HEK293 (cell line): ENCODE measurements around the gene SRRM1.
"Not testable (repeated sequence)": the region's sequence is repeated elsewhere in the genome, so short reads cannot be mapped to it uniquely, and the experiment has no call there.

Experiments used
- CTCF ChIA-PET: fragments of 350-600 bp; formaldehyde crosslinking; extraction: SDS; loops from one replicate; lab custom pipeline; 2021; ENCODE audit warnings: antibody characterized with exemption; lab: Yijun Ruan, JAX
- POLR2A ChIA-PET: fragments of 300-600 bp; formaldehyde crosslinking; extraction: SDS; loops from one replicate; lab custom pipeline; 2020; ENCODE audit warnings: antibody characterized with exemption, inconsistent platforms; lab: Yijun Ruan, JAX
- H3K27ac ChIP-seq: fragments of 200-500 bp; sonication (Bioruptor generic); 2 replicates; pipeline ENCODE4 v1.5.1; 2014; ENCODE audit warnings: low read depth, low read length, control low read depth, inconsistent platforms; ENCODE audit errors: extremely low read depth
- H3K36me3 ChIP-seq, 2 experiments: fragments of 200-500 bp in 1 of 2; sonication (Bioruptor generic) in 1 of 2; 1 replicate in 1 of 2; 2 replicates in 1 of 2; pipeline ENCODE4 v1.5.1; 2014 to 2017; ENCODE audit warnings: inconsistent platforms in 2 of 2, low read length in 2 of 2; ENCODE audit not compliant: control insufficient read depth in 2 of 2, insufficient read depth in 1 of 2
- H3K4me1 ChIP-seq: fragments of 200-500 bp; sonication (Bioruptor generic); 2 replicates; pipeline ENCODE4 v1.5.1; 2014; ENCODE audit warnings: mild to moderate bottlenecking, low read length, inconsistent platforms; ENCODE audit not compliant: control insufficient read depth, insufficient read depth
- H3K4me3 ChIP-seq: 2 replicates; pipeline ENCODE4 v1.5.1; 2011; ENCODE audit warnings: low read depth, mild to moderate bottlenecking, control low read depth, low read length, moderate library complexity
- H3K9me3 ChIP-seq: fragments of 200-500 bp; sonication (Bioruptor generic); 2 replicates; pipeline ENCODE4 v1.5.1; 2014; ENCODE audit warnings: low read depth, low read length, inconsistent platforms; ENCODE audit not compliant: control insufficient read depth, insufficient read depth
- FEZF1 ChIP-seq: fragments of 450-650 bp; formaldehyde crosslinking; IDR thresholded peaks from 2 replicates; pipeline ENCODE4 v1.5.1; 2016; ENCODE audit warnings: missing biosample characterization, missing genetic modification characterization
- GLI4 ChIP-seq: fragments of 450-650 bp; formaldehyde crosslinking; IDR thresholded peaks from 2 replicates; pipeline ENCODE4 v1.5.1; 2016; ENCODE audit warnings: missing biosample characterization, missing genetic modification characterization
- KLF1 ChIP-seq: fragments of 450-650 bp; formaldehyde crosslinking; IDR thresholded peaks from 2 replicates; pipeline ENCODE4 v1.5.1; 2016; ENCODE audit warnings: missing biosample characterization, missing genetic modification characterization
- TRIM28 ChIP-seq: IDR thresholded peaks from 2 replicates; pipeline ENCODE4 v1.6.1; 2011; ENCODE audit warnings: low read length, control low read depth, borderline replicate concordance
- ZBTB48 ChIP-seq: fragments of 450-650 bp; formaldehyde crosslinking; IDR thresholded peaks from 2 replicates; pipeline ENCODE4 v1.5.1; 2016; ENCODE audit warnings: missing biosample characterization, missing genetic modification characterization
- ZIC2 ChIP-seq: fragments of 450-650 bp; formaldehyde crosslinking; IDR thresholded peaks from 2 replicates; pipeline ENCODE4 v1.5.1; 2016; ENCODE audit warnings: missing biosample characterization, missing genetic modification characterization
- ZNF133 ChIP-seq: fragments of 450-650 bp; formaldehyde crosslinking; IDR thresholded peaks from 2 replicates; pipeline ENCODE4 v1.5.1; 2016; ENCODE audit warnings: missing biosample characterization, missing genetic modification characterization
- ZNF16 ChIP-seq: fragments of 450-650 bp; formaldehyde crosslinking; IDR thresholded peaks from 2 replicates; pipeline ENCODE4 v1.5.1; 2016; ENCODE audit warnings: low read depth, missing biosample characterization, missing genetic modification characterization
- ZNF223 ChIP-seq: fragments of 450-650 bp; formaldehyde crosslinking; IDR thresholded peaks from 2 replicates; pipeline ENCODE4 v1.5.1; 2016; ENCODE audit warnings: missing biosample characterization, missing genetic modification characterization
- ZNF391 ChIP-seq: fragments of 450-650 bp; formaldehyde crosslinking; IDR thresholded peaks from 2 replicates; pipeline ENCODE4 v1.5.1; 2016; ENCODE audit warnings: low read depth, missing biosample characterization, missing genetic modification characterization, borderline replicate concordance
- ZNF76 ChIP-seq: fragments of 450-650 bp; formaldehyde crosslinking; IDR thresholded peaks from 2 replicates; pipeline ENCODE4; 2016; ENCODE audit warnings: low read depth, missing biosample characterization, missing genetic modification characterization, borderline replicate concordance
- ZSCAN23 ChIP-seq: fragments of 450-650 bp; formaldehyde crosslinking; IDR thresholded peaks from 2 replicates; pipeline ENCODE4 v1.5.1; 2016; ENCODE audit warnings: missing biosample characterization, missing genetic modification characterization
- TF ChIP-seq, protein P1 (sequence below): fragments of 450-650 bp; formaldehyde crosslinking; IDR thresholded peaks from 2 replicates; pipeline ENCODE4 v1.5.1; 2016; ENCODE audit warnings: missing biosample characterization, missing genetic modification characterization
- TF ChIP-seq, protein P2 (sequence below): fragments of 450-650 bp; formaldehyde crosslinking; IDR thresholded peaks from 2 replicates; pipeline ENCODE4 v1.5.1; 2016; ENCODE audit warnings: missing biosample characterization, missing genetic modification characterization
- TF ChIP-seq, protein P3 (sequence below): fragments of 450-650 bp; formaldehyde crosslinking; IDR thresholded peaks from 2 replicates; pipeline ENCODE4 v1.5.1; 2017; ENCODE audit warnings: missing biosample characterization, missing genetic modification characterization
- TF ChIP-seq, protein P4 (sequence below): sonication (generic); formaldehyde crosslinking; IDR thresholded peaks from 2 replicates; pipeline ENCODE4 v1.8.1; 2022; ENCODE audit warnings: mild to moderate bottlenecking, moderate library complexity, missing genetic modification reagents

SRRM1 gene

GRCh38 chr1:24705260-24706073, 62.4 kb downstream of the SRRM1 start (continued):
- TF ChIP-seq, protein P1, sequence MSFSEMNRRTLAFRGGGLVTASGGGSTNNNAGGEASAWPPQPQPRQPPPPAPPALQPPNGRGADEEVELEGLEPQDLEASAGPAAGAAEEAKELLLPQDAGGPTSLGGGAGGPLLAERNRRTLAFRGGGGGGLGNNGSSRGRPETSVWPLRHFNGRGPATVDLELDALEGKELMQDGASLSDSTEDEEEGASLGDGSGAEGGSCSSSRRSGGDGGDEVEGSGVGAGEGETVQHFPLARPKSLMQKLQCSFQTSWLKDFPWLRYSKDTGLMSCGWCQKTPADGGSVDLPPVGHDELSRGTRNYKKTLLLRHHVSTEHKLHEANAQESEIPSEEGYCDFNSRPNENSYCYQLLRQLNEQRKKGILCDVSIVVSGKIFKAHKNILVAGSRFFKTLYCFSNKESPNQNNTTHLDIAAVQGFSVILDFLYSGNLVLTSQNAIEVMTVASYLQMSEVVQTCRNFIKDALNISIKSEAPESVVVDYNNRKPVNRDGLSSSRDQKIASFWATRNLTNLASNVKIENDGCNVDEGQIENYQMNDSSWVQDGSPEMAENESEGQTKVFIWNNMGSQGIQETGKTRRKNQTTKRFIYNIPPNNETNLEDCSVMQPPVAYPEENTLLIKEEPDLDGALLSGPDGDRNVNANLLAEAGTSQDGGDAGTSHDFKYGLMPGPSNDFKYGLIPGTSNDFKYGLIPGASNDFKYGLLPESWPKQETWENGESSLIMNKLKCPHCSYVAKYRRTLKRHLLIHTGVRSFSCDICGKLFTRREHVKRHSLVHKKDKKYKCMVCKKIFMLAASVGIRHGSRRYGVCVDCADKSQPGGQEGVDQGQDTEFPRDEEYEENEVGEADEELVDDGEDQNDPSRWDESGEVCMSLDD (tag by site-specific recombination): peak; percentile 53
- TF ChIP-seq ZNF223 (no peak), ZNF76 (tag by site-specific recombination) (no peak), GLI4 (tag by site-specific recombination) (no peak), ZNF16 (tag by site-specific recombination) (no peak), ZNF133 (tag by site-specific recombination) (no peak), ZSCAN23 (tag by site-specific recombination) (no peak), FEZF1 (tag by site-specific recombination) (peak; percentile 100), ZNF391 (tag by site-specific recombination) (no peak), TRIM28 (peak; percentile 31; the same call in 1 of the 2 replicates), ZIC2 (tag by site-specific recombination) (peak; percentile 52; the same call in 1 of the 2 replicates), ZBTB48 (peak; percentile 96), KLF1 (tag by site-specific recombination) (peak; percentile 72)
- TF ChIP-seq, protein P2, sequence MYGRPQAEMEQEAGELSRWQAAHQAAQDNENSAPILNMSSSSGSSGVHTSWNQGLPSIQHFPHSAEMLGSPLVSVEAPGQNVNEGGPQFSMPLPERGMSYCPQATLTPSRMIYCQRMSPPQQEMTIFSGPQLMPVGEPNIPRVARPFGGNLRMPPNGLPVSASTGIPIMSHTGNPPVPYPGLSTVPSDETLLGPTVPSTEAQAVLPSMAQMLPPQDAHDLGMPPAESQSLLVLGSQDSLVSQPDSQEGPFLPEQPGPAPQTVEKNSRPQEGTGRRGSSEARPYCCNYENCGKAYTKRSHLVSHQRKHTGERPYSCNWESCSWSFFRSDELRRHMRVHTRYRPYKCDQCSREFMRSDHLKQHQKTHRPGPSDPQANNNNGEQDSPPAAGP: peak; percentile 38
- TF ChIP-seq, protein P3, sequence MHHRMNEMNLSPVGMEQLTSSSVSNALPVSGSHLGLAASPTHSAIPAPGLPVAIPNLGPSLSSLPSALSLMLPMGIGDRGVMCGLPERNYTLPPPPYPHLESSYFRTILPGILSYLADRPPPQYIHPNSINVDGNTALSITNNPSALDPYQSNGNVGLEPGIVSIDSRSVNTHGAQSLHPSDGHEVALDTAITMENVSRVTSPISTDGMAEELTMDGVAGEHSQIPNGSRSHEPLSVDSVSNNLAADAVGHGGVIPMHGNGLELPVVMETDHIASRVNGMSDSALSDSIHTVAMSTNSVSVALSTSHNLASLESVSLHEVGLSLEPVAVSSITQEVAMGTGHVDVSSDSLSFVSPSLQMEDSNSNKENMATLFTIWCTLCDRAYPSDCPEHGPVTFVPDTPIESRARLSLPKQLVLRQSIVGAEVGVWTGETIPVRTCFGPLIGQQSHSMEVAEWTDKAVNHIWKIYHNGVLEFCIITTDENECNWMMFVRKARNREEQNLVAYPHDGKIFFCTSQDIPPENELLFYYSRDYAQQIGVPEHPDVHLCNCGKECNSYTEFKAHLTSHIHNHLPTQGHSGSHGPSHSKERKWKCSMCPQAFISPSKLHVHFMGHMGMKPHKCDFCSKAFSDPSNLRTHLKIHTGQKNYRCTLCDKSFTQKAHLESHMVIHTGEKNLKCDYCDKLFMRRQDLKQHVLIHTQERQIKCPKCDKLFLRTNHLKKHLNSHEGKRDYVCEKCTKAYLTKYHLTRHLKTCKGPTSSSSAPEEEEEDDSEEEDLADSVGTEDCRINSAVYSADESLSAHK (tag by site-specific recombination): peak; percentile 97
- TF ChIP-seq, protein P4, sequence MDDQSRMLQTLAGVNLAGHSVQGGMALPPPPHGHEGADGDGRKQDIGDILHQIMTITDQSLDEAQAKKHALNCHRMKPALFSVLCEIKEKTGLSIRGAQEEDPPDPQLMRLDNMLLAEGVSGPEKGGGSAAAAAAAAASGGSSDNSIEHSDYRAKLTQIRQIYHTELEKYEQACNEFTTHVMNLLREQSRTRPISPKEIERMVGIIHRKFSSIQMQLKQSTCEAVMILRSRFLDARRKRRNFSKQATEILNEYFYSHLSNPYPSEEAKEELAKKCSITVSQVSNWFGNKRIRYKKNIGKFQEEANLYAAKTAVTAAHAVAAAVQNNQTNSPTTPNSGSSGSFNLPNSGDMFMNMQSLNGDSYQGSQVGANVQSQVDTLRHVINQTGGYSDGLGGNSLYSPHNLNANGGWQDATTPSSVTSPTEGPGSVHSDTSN (CRISPR knock-in tag): no peak

DNA sequence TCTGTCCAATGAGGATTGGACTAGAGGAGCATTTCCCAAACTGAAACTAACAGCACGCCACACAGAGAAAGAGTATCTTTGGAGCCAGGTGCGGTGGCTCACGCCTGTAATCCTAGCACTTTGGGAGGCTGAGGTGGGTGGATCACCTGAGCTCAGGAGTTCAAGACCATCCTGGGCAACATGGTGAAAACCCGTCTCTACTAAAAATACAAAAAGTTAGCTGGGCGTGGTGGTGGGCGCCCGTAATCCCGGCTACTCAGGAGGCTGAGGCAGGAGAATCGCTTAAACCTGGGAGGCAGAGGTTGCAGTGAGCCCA, 62.9 kb downstream of the SRRM1 start:
- H3K4me3 ChIP-seq, H3K9me3 ChIP-seq, H3K36me3 ChIP-seq, CTCF ChIA-PET, H3K4me1 ChIP-seq: not testable (repeated sequence)
- POLR2A ChIA-PET: interaction anchor here (1.3 to 2.9 kb wide), 3 partner anchors 9 to 40 kb away, joined by 6 to 35 read pairs (median 9); partner anchors contain the start of gene CLIC4
- peak overlapping the region; percentile 72 for H3K27ac ChIP-seq
